ENCODE results near the gene VAV2. TPM values are rescaled to one million over a fixed set of nuclear protein-coding genes. Genes with fewer than 3 reads are reported as not detected.

The VAV2 gene
- total and polyA plus RNA-seq, 9 of the 15 experiments (the other 6 are each of a cell fraction or from before 2014, with no cell fraction given), result 0.01 to 2.7 (median 1.0) TPM; not detected in 1

DNA sequence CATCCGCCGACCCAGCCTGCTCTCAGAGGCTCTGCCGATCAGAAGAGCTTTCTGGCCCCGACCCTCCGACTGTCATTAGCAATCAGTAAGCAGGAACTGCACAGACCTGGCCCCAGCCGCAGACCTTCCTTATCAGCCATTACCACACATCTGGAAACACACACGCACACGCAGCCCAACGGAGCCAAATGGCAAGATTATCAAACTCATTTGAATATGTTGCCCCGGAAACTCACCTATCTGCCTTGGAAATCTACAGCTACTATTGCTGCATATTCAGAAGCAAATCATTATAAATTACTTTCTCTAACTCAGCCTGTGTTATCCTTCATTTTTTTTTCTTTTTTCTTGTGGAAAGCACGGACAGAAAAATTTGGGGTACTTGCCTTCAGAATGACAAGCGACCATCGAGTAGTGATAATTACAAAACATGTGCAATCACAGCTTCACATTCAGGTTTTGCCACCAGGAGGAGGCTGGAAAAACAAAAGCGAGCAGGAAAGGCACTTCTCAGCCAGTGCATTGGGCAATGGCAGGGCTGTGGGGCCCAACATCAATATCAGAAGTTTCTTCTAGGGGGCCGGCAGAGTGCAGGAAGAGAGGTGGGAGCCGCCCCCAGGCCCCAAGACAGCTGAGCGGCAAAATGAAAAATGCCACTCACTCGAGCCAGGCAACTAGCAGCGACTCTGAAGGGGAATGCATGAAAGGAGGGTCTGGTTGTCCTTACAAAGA is 122.3 kb downstream of the VAV2 start (continued):
- TF ChIP-seq MIER1 (IDR thresholded peaks at IDR 0.05; ENCODE audit: low read depth) (no peak), THAP7 (CRISPR knock-in tag; IDR thresholded peaks at IDR 0.05) (no peak), ZNF695 (CRISPR knock-in tag; IDR thresholded peaks at IDR 0.05) (no peak), XRCC4 (IDR thresholded peaks at IDR 0.05; ENCODE audit: extremely low read depth, insufficient read depth, insufficient read length) (no peak), ZNF589 (CRISPR knock-in tag; IDR thresholded peaks at IDR 0.05; ENCODE audit: low read depth) (peak; percentile 85), TRIM24 (IDR thresholded peaks at IDR 0.05) (peak; percentile 67 to 88), BRD9 (IDR thresholded peaks at IDR 0.05; ENCODE audit: low read depth, partially characterized antibody) (no peak), CTBP1 (IDR thresholded peaks at IDR 0.05; ENCODE audit: borderline replicate concordance) (peak; percentile 62; the same call in 1 of the 2 replicates), ZNF41 (CRISPR knock-in tag; conservative IDR thresholded peaks at IDR 0.05) (no peak), CEBPG (CRISPR knock-in tag; IDR thresholded peaks at IDR 0.05) (no peak), CEBPG (tag; conservative IDR thresholded peaks at IDR 0.05 in 1 of 2, IDR thresholded peaks at IDR 0.05 in 1 of 2) (peak; percentile 54 to 77), SETDB1 (IDR thresholded peaks at IDR 0.05; ENCODE audit: low read length) (no peak), PTTG1 (tag; IDR thresholded peaks at IDR 0.05; ENCODE audit: low read depth) (no peak), PHF21A (IDR thresholded peaks at IDR 0.05; ENCODE audit: borderline replicate concordance, low read depth) (no peak), RBBP5 (IDR thresholded peaks at IDR 0.05; ENCODE audit: borderline replicate concordance, insufficient read depth, low read length, poor library complexity, severe bottlenecking) (peak; percentile 39), MYNN (IDR thresholded peaks at IDR 0.05) (0 out of 2 replicates have a peak, but pooled peaks have one; percentile 39), MYNN (CRISPR knock-in tag; IDR thresholded peaks at IDR 0.05) (no peak), PRPF4 (IDR thresholded peaks at IDR 0.05; ENCODE audit: insufficient read depth, low read depth, low read length, poor library complexity, severe bottlenecking) (no peak), HEY1 (CRISPR knock-in tag; IDR thresholded peaks at IDR 0.05; ENCODE audit: borderline replicate concordance) (no peak), ZNF133 (CRISPR knock-in tag; IDR thresholded peaks at IDR 0.05) (no peak), SMARCA4 (IDR thresholded peaks at IDR 0.05) (peak; percentile 92), ZNF165 (CRISPR knock-in tag; IDR thresholded peaks at IDR 0.05; ENCODE audit: borderline replicate concordance) (no peak), HMGN3 (IDR thresholded peaks at IDR 0.05; ENCODE audit: borderline replicate concordance, extremely low read depth, insufficient read length, low read depth, low read length) (peak; percentile 54), ZNF76 (CRISPR knock-in tag; IDR thresholded peaks at IDR 0.05; ENCODE audit: borderline replicate concordance) (no peak), ZEB2 (IDR thresholded peaks at IDR 0.05) (0 out of 2 replicates have a peak, but pooled peaks have one; percentile 52), MEIS2 (IDR thresholded peaks at IDR 0.05; ENCODE audit: partially characterized antibody) (peak; percentile 50), CC2D1A (IDR thresholded peaks at IDR 0.05) (peak; percentile 55; the same call in 1 of the 2 replicates), NR1H2 (CRISPR knock-in tag; IDR thresholded peaks at IDR 0.05) (no peak), HNRNPL (IDR thresholded peaks at IDR 0.05; ENCODE audit: low read depth, low read length) (no peak), CTCF (IDR thresholded peaks at IDR 0.05 in 2 of 3, conservative IDR thresholded peaks at IDR 0.05 in 1 of 3; ENCODE audit: insufficient read depth in 2 of 3, low read depth in 1 of 3, low read length in 3 of 3) (no peak)

Data from K562 (cell line).